ENCODE data around the gene AOPEP.

DNA sequence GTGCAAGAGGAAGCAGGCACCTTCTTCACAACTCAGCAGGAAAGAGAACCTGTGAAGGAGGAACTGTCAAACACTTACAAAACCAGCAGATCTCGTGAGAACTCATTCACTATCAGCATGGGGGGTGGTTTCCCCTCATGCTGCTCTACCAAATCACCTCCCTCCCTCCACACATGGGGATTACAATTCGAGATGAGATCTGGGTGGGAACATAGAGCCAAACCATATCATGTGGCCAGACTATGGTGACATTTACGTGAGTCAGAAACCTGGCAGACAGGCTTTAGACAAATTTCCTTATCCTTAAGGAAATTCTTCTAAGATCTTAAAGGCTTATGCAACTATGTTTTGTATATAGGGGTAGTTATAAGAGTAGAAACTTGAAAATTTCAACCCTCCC lies 8.7 kb upstream of the AOPEP start:
- TF ChIP-seq, protein P1, sequence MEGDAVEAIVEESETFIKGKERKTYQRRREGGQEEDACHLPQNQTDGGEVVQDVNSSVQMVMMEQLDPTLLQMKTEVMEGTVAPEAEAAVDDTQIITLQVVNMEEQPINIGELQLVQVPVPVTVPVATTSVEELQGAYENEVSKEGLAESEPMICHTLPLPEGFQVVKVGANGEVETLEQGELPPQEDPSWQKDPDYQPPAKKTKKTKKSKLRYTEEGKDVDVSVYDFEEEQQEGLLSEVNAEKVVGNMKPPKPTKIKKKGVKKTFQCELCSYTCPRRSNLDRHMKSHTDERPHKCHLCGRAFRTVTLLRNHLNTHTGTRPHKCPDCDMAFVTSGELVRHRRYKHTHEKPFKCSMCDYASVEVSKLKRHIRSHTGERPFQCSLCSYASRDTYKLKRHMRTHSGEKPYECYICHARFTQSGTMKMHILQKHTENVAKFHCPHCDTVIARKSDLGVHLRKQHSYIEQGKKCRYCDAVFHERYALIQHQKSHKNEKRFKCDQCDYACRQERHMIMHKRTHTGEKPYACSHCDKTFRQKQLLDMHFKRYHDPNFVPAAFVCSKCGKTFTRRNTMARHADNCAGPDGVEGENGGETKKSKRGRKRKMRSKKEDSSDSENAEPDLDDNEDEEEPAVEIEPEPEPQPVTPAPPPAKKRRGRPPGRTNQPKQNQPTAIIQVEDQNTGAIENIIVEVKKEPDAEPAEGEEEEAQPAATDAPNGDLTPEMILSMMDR (IDR thresholded peaks at IDR 0.05): no peak
- TF ChIP-seq POLR2A (IDR thresholded peaks at IDR 0.05): no peak
